ENCODE data around the gene COL5A1. TPM values are rescaled to one million over a fixed set of nuclear protein-coding genes. Genes with fewer than 3 reads are reported as not detected.

The COL5A1 gene
- total RNA-seq, 6 donors from 2014 or later, result 7.5 to 75.4 (median 27.4) TPM

DNA sequence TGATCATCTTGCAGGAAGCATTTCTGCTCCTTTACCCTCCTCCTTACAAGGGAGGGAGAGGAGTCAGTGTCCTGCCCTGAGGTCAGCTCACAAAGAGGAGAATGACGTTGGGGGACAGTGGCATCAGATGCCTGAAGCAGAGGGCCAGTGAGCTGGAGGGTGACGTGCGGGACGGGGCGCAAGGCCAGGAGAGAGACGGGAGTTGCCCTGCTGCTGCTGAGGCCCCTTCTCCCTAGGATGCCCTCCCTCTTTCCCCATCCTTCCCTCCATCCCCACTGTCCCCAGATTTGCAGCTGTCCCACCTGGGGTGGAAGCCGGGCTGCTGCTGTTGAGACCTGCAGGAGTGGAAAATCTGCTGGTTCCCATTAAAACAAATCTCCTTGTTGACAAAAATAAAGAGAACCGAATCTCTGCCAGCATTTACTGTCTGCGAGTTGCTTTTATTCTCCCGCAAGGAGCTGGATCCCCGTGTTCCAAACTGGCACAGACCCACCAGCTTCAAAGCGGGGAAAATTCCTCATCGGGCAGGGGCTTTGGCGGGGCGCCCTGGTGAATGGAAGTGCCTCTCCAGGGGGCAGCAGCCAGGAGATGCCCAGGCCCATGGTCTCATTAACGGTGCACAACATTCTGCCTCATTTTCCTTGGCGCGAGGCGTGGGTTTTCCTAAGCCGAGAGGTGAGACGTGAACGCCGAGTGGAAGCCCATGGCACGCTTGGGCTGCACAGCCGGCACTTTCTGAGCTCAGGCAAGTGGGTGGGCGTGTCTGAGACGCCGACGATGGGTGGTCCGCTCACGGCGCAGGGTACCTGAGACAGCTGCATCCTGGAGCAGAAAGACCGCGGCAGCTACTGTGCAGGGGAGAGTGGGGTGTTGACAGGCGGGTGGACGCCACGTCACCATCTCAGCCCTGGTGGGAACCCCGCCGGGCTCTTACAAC lies 13.9 kb upstream of the COL5A1 start:
- peak; percentile 18 to 68 for DNase-seq
- WGBS, 2 donors, result 87 to 89% methylated on average over 29 to 39 of the region's 39 CpGs

DNA sequence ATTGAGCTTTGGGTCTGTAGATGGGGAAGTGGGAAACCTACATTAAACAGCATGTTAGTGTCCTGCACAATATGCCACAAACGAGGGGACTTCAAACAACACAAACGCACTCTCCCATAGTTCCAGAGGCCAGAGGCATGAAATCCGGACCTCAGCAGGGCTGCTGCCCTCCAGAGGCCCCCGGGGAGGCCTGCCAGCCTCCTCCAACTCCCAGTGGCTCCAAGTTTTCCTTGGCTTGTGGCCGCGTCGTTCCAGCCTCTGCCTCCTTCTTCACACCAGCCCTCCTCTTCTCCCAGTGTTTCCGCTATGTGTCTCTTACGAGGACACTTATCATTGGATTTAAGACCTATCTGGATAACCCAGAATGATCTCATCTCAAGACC lies 13.3 kb upstream of the COL5A1 start:
- Histone ChIP-seq H3K27ac (no peak overlapping the region), H3K27me3 (no peaks in the 10 kb centered on the region), H3K4me3 (no peak overlapping the region), H3K4me1 (no peaks in the 10 kb centered on the region), H3K36me3 (no peaks in the 10 kb centered on the region), H3K9me3 (no peaks in the 10 kb centered on the region)
- ATAC-seq (ENCODE audit: low FRiP score in 2 of 2) (no peak), DNase-seq (peak in 1 of 2 donors; percentile 10)
- no peak for TF ChIP-seq POLR2AphosphoS5 (IDR thresholded peaks at IDR 0.05)
- no peak for TF ChIP-seq EP300 (IDR thresholded peaks at IDR 0.05)
- no peak for TF ChIP-seq POLR2A (IDR thresholded peaks at IDR 0.05)
- TF ChIP-seq, protein P1, sequence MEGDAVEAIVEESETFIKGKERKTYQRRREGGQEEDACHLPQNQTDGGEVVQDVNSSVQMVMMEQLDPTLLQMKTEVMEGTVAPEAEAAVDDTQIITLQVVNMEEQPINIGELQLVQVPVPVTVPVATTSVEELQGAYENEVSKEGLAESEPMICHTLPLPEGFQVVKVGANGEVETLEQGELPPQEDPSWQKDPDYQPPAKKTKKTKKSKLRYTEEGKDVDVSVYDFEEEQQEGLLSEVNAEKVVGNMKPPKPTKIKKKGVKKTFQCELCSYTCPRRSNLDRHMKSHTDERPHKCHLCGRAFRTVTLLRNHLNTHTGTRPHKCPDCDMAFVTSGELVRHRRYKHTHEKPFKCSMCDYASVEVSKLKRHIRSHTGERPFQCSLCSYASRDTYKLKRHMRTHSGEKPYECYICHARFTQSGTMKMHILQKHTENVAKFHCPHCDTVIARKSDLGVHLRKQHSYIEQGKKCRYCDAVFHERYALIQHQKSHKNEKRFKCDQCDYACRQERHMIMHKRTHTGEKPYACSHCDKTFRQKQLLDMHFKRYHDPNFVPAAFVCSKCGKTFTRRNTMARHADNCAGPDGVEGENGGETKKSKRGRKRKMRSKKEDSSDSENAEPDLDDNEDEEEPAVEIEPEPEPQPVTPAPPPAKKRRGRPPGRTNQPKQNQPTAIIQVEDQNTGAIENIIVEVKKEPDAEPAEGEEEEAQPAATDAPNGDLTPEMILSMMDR (IDR thresholded peaks at IDR 0.05), result no peak
- WGBS, 2 donors, result 82 to 93% methylated on average over 9 of the region's 9 CpGs

More for the DNA sequence above, 13.9 kb upstream of the COL5A1 start:
- H3K4me1 ChIP-seq, result no peaks in the 10 kb centered on the region
- no peaks in the 10 kb centered on the region for H3K9me3 ChIP-seq
- no peak overlapping the region for H3K4me3 ChIP-seq
- no peaks in the 10 kb centered on the region for H3K27me3 ChIP-seq
- TF ChIP-seq, protein P1 (IDR thresholded peaks at IDR 0.05), result no peak
- no peak for TF ChIP-seq POLR2A (IDR thresholded peaks at IDR 0.05)
- TF ChIP-seq POLR2AphosphoS5 (IDR thresholded peaks at IDR 0.05), result no peak
- TF ChIP-seq EP300 (IDR thresholded peaks at IDR 0.05), result no peak
- no peak for ATAC-seq (ENCODE audit: low FRiP score in 2 of 2)
- no peak overlapping the region for H3K27ac ChIP-seq
- H3K36me3 ChIP-seq, result no peaks in the 10 kb centered on the region

DNA sequence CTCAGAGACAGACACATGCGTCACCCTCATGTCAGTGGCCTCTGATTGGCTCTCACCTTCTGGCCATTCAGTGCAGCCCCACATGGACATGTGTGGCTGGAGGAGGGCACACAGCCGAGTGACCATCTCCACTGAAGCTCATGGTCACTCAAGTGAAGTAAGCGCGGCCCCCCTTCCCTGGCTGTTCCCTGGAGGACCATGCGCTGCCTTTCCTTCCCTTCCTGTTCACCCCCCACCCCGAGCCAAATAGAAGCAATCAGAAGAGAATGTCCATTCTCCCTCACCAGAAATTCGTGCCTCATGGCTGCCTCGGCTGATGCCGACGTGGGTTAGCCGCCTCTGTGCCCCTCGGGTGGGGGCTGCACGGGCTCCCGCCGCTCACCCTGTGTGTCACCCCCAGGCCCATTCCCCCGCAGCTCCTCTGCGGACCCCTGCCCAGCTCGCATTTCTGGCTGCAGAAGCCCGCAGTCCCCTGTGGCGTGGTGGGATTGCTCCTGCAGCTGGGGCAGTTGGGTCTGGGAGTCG lies 12.5 kb upstream of the COL5A1 start:
- H3K9me3 ChIP-seq, result no peaks in the 10 kb centered on the region
- no peak for TF ChIP-seq EP300 (IDR thresholded peaks at IDR 0.05)
- TF ChIP-seq, protein P1 (IDR thresholded peaks at IDR 0.05), result no peak
- no peak for TF ChIP-seq POLR2AphosphoS5 (IDR thresholded peaks at IDR 0.05)
- TF ChIP-seq POLR2A (IDR thresholded peaks at IDR 0.05), result no peak
- ATAC-seq (ENCODE audit: low FRiP score in 2 of 2) (no peak), DNase-seq (peak; percentile 10 to 67)
- H3K27ac ChIP-seq, result no peak overlapping the region
- no peaks in the 10 kb centered on the region for H3K36me3 ChIP-seq
- WGBS, 2 donors, result 85 to 93% methylated on average over 6 to 21 of the region's 21 CpGs
- H3K4me3 ChIP-seq, result no peak overlapping the region
- no peaks in the 10 kb centered on the region for H3K27me3 ChIP-seq
- no peaks in the 10 kb centered on the region for H3K4me1 ChIP-seq

DNA sequence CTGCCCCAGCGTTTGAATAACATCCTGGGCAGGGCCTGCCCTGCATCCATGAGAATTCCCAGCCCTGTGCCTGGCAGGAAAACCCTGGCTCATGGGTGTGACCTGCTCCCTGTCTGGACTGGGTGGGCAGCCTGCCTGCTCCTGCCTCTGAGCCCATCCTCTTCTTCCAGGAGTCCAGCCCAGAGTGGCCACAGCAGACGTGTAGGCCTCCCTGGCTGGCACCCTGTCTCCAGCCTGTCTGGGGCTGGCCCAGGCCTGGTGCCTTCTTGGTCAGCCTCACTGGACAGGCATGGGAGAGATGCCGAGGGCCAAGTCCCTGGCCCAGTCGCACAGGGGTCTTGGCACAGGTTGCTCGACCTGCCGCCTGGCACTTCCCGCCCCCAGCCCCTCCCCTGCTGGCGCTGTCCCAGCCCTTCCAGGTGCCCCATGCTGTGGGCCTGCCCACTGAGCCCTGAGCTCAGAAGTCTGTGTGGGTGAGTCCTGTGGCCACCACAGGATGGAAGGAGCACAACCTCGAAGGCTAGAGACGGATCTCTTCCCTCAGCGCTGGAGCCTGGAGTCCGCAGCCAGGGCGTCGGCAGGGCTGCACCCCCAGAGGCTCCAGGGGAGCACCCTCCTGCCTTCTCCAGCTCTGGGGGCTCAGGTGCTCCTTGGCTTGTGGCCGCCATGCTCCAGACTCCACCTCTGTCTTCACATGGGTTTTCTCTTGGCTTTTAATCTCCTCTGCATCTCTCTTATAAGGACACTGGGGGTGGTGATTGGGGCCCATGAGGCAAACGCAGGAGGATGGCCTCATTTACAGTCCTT lies 11.8 kb upstream of the COL5A1 start:
- Histone ChIP-seq H3K9me3 (no peaks in the 10 kb centered on the region), H3K4me1 (no peaks in the 10 kb centered on the region), H3K4me3 (no peak overlapping the region), H3K36me3 (no peaks in the 10 kb centered on the region), H3K27me3 (no peaks in the 10 kb centered on the region), H3K27ac (no peak overlapping the region)
- DNase-seq, result peak in 1 of 2 donors; percentile 74
- TF ChIP-seq POLR2A (IDR thresholded peaks at IDR 0.05) (no peak), POLR2AphosphoS5 (IDR thresholded peaks at IDR 0.05) (no peak), EP300 (IDR thresholded peaks at IDR 0.05) (no peak)
- TF ChIP-seq, protein P1 (IDR thresholded peaks at IDR 0.05), result no peak
- whole genome bisulfite sequencing, 2 donors, result 86 to 91% methylated on average over 5 to 8 of the region's 16 CpGs
- ATAC-seq (ENCODE audit: low FRiP score in 2 of 2), result no peak

All from upper lobe of left lung (tissue), 6 donors.